OCI-LY1 (cell line): ENCODE results near the gene CLVS2.

ENCODE experiments used
- EZH2 ChIP-seq: fragments of 200-600 bp; sonication (generic), shearing (Covaris generic); IDR thresholded peaks from 2 replicates; pipeline ENCODE4 v1.8.0; 2017; ENCODE audit warnings: borderline replicate concordance, mixed run types, mild to moderate bottlenecking, antibody characterized with exemption, low read length, moderate library complexity, mixed read lengths
- TF ChIP-seq, protein P1 (sequence below): fragments of 200-600 bp; sonication (generic), shearing (Covaris generic); IDR thresholded peaks from 2 replicates; pipeline ENCODE4 v1.5.1; 2017; ENCODE audit warnings: mild to moderate bottlenecking, antibody characterized with exemption, low read length, moderate library complexity, mixed read lengths

DNA sequence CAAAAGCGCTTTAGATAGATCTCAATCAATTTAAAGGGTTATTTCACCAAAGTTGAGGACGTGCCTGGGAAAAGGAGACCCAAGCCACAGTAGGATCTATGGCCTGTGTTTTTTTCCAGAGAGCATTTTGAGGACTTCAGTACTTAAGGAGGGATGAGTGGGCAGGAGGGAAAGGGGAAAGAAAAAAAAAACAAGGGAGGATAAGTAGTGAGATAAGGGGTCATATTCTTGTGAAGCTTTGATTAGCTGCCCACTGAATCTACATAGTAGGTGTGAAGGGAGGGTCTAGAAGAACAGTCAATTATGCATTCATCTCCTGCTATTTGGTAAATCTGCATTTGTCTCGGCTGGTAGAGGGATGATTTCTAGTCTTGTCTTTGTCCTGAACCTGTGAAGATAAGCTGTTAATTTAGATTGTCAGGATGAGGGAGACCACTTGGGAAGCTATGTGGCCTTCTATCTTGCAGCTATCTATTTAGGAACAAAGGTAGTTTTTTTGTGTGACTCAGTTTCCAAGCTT is 48.4 kb downstream of the CLVS2 start:
- TF ChIP-seq, protein P1, sequence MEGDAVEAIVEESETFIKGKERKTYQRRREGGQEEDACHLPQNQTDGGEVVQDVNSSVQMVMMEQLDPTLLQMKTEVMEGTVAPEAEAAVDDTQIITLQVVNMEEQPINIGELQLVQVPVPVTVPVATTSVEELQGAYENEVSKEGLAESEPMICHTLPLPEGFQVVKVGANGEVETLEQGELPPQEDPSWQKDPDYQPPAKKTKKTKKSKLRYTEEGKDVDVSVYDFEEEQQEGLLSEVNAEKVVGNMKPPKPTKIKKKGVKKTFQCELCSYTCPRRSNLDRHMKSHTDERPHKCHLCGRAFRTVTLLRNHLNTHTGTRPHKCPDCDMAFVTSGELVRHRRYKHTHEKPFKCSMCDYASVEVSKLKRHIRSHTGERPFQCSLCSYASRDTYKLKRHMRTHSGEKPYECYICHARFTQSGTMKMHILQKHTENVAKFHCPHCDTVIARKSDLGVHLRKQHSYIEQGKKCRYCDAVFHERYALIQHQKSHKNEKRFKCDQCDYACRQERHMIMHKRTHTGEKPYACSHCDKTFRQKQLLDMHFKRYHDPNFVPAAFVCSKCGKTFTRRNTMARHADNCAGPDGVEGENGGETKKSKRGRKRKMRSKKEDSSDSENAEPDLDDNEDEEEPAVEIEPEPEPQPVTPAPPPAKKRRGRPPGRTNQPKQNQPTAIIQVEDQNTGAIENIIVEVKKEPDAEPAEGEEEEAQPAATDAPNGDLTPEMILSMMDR: no peak
- no peak for TF ChIP-seq EZH2
